Left ventricle myocardium inferior (tissue), 1 donor: Measurements from ENCODE around the gene ZNF668. TPM values are rescaled to one million over a fixed set of nuclear protein-coding genes. Genes with fewer than 3 reads are reported as not detected.

Experiments
- DNase-seq: peaks from one replicate; pipeline ENCODE4 v3.0.0-alpha.2; 2020
- H3K27ac ChIP-seq: fragments of 200-600 bp; replicated peaks from 2 replicates; pipeline ENCODE4 v1.8.0; 2021
- H3K27me3 ChIP-seq: fragments of 200-600 bp; 2 replicates; pipeline ENCODE4 v1.8.0; 2021; ENCODE audit warnings: low read depth
- H3K36me3 ChIP-seq: fragments of 200-600 bp; 2 replicates; pipeline ENCODE4 v1.8.0; 2021
- H3K4me1 ChIP-seq: fragments of 200-600 bp; 2 replicates; pipeline ENCODE4 v1.8.0; 2021
- H3K4me3 ChIP-seq: fragments of 200-600 bp; 2 replicates; pipeline ENCODE4 v1.8.0; 2021; ENCODE audit warnings: mild to moderate bottlenecking, moderate library complexity
- H3K9me3 ChIP-seq: fragments of 200-600 bp; replicated peaks from 2 replicates; pipeline ENCODE4 v1.8.0; 2021
- CTCF ChIP-seq: fragments of 200-600 bp; IDR thresholded peaks from 2 replicates; pipeline ENCODE4 v1.8.0; 2021; ENCODE audit warnings: antibody characterized with exemption, mild to moderate bottlenecking, borderline replicate concordance
- intact Hi-C: fragments of 100-400 bp; cut with micrococcal nuclease; formaldehyde crosslinking; loops from one replicate; pipeline ENCODE4 v1.11.0; 2022
- total RNA-seq: library from RNA; stranded (reverse); fragmentation: NEBNext Ultra II Directional; extraction: Animal tissue kit (Norgen Biotek cat#: 25700); gene quantifications from one replicate; pipeline ENCODE4 v1.2.1, GENCODE V29; 2021
- donor health status: DM: no; HTN: yes; CAD: no; lungs with severe emphysema.

The ZNF668 gene
- total RNA-seq, 1 donor from 2014 or later: 5.3 TPM

DNA sequence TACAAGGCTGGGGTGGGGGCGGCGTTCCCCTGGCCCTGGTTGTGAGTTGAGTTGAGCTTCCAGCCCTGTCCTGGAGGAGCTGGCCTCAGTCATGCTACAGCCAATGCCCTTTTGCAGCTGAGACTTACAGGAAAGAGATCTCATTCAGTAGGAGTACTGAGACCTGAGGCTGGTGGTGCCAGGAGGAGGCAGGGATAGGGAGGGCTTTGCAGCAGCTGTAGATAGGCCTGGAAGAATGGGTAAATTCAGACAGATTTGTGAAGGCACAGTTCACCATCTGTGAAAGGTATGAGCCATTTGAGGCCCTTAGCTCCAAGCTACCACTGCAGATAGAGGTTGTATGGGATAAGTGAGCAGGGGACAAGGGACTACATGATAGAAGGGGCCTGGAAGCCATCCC, 35.0 kb downstream of the ZNF668 start:
- intact Hi-C loops: no loop called here
- H3K27me3 ChIP-seq: no peaks in the 10 kb centered on the region
- peaks cover 81% of the 10 kb centered on the region for H3K36me3 ChIP-seq
- no peak for TF ChIP-seq CTCF
- H3K9me3 ChIP-seq: no peaks in the 10 kb centered on the region
- DNase-seq: no peak
- peaks cover 24% of the 10 kb centered on the region for H3K4me1 ChIP-seq
- H3K4me3 ChIP-seq: no peak overlapping the region
- H3K27ac ChIP-seq: no peak overlapping the region

GRCh38 chr16:31036691-31037090, 37.3 kb downstream of the ZNF668 start:
- Histone ChIP-seq H3K9me3 (no peaks in the 10 kb centered on the region), H3K27ac (no peak overlapping the region), H3K4me1 (peaks cover 41% of the 10 kb centered on the region), H3K4me3 (no peak overlapping the region), H3K27me3 (no peaks in the 10 kb centered on the region), H3K36me3 (peaks cover 63% of the 10 kb centered on the region)
- DNase-seq: no peak
- intact Hi-C loops: no loop called here
- TF ChIP-seq CTCF: no peak

- Histone ChIP-seq H3K27me3 (no peaks in the 10 kb centered on the region), H3K27ac (peak overlapping the region; percentile 92), H3K36me3 (peaks cover 39% of the 10 kb centered on the region), H3K4me1 (peaks cover 41% of the 10 kb centered on the region), H3K9me3 (no peaks in the 10 kb centered on the region), H3K4me3 (peak overlapping the region; percentile 92)
- no peak for TF ChIP-seq CTCF
- DNase-seq: peak; percentile 93
- intact Hi-C loops: loop anchor here (5.0 kb wide), 1 partner anchor 38 kb away; the partner anchor contains the start of genes ZNF646 and ZNF668
These were observed 40.1 kb downstream of the ZNF668 start for GRCh38 chr16:31033709-31034492.

- H3K4me1 ChIP-seq: peaks cover 41% of the 10 kb centered on the region
- peak within 1 kb of the TSS; percentile 92 for H3K4me3 ChIP-seq
- peaks cover 30% of the 10 kb centered on the region for H3K36me3 ChIP-seq
- no peaks in the 10 kb centered on the region for H3K27me3 ChIP-seq
- intact Hi-C loops: loop anchor here (5.0 kb wide), 1 partner anchor 39 kb away; the partner anchor contains the start of genes ZNF646 and ZNF668
- H3K27ac ChIP-seq: peak within 1 kb of the TSS; percentile 92
- no peaks in the 10 kb centered on the region for H3K9me3 ChIP-seq
- peak; percentile 98 for DNase-seq
- TF ChIP-seq CTCF: no peak
These were observed 41.0 kb downstream of the ZNF668 start, which contains the start of gene STX4 for GRCh38 chr16:31032736-31033708. STX4 (plus strand) TSS chr16:31033558; CDS start chr16:31033806, 248 bp downstream.

DNA sequence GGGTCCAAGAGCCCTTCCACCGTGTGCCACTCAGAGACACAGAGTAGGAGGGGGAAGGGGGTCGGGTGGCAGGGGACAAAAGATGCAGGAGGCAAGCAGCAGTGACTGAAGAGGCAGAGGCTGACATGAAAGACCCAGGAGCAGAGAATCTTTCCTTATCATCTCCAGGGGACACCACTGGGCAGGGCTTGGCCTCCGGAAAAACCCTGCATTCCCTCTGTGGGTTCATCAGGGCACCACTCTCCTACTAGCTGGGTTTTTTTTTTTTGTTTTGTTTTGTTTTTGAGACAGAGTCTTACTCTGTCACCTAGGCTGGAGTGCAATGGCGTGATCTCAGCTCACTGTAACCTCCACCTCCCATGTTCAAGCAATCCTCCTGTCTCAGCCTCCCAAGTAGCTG, 42.8 kb downstream of the ZNF668 start:
- intact Hi-C loops: loop anchor here (5.0 kb wide), 1 partner anchor 41 kb away; the partner anchor contains the start of genes ZNF646 and ZNF668
- TF ChIP-seq CTCF: no peak
- no peak overlapping the region for H3K27ac ChIP-seq
- no peaks in the 10 kb centered on the region for H3K9me3 ChIP-seq
- H3K36me3 ChIP-seq: peaks cover 17% of the 10 kb centered on the region
- H3K27me3 ChIP-seq: no peaks in the 10 kb centered on the region
- peaks cover 37% of the 10 kb centered on the region for H3K4me1 ChIP-seq
- H3K4me3 ChIP-seq: no peak overlapping the region
- no peak for DNase-seq
